Small intestine (tissue), 7 donors: ENCODE results near the gene SEC14L6. TPM values are rescaled to one million over a fixed set of nuclear protein-coding genes. Genes with fewer than 3 reads are reported as not detected.

ENCODE experiments used
- DNase-seq, 2 donors: peaks; one replicate each; pipeline versions ENCODE4 v3.0.0 to v3.0.0-alpha.2; 2013
- FAIRE-seq: peaks from 2 replicates; lab custom pipeline; 2012; peaks lifted over from hg19 to GRCh38; lab: Jason Lieb, UNC
- H3K27ac ChIP-seq, 3 donors: one replicate each; pipeline ENCODE4 v1.5.1; 2013; ENCODE audit warnings: low read length in 2 of 3, mild to moderate bottlenecking in 2 of 3, control low read depth in 1 of 3, inconsistent platforms in 1 of 3, low read depth in 1 of 3, moderate library complexity in 1 of 3
- H3K27me3 ChIP-seq, 3 donors: one replicate each; pipeline ENCODE4 v1.6.1; 2013; ENCODE audit warnings: low read length in 3 of 3, inconsistent platforms in 1 of 3; ENCODE audit not compliant: control insufficient read depth in 3 of 3, insufficient read depth in 3 of 3
- H3K36me3 ChIP-seq, 3 donors: one replicate each; pipeline ENCODE4 v1.6.1; 2013; ENCODE audit warnings: low read length in 3 of 3, inconsistent platforms in 1 of 3, low read depth in 1 of 3, mild to moderate bottlenecking in 1 of 3, moderate library complexity in 1 of 3; ENCODE audit not compliant: control insufficient read depth in 3 of 3, insufficient read depth in 2 of 3
- H3K4me1 ChIP-seq, 3 donors: one replicate each; pipeline ENCODE4 v1.6.1; 2013; ENCODE audit warnings: low read length in 2 of 3, inconsistent platforms in 1 of 3, low read depth in 1 of 3, mild to moderate bottlenecking in 1 of 3, moderate library complexity in 1 of 3; ENCODE audit not compliant: control insufficient read depth in 3 of 3, insufficient read depth in 2 of 3
- H3K4me3 ChIP-seq, 3 donors: one replicate each; pipeline ENCODE4 v1.5.1; 2013; ENCODE audit warnings: low read length in 3 of 3, control low read depth in 1 of 3, inconsistent platforms in 1 of 3, low read depth in 1 of 3, mild to moderate bottlenecking in 1 of 3, moderate library complexity in 1 of 3
- H3K9me3 ChIP-seq, 2 donors: one replicate each; pipeline ENCODE4 v1.6.1; 2013; ENCODE audit warnings: low read depth in 1 of 2, low read length in 1 of 2; ENCODE audit not compliant: control insufficient read depth in 2 of 2, insufficient read depth in 1 of 2
- WGBS, 3 donors: extraction: QIAGEN DNeasy Blood & Tissue Kit; methylation state at CpG; one replicate each; pipeline ENCODE4 v1.1.7; 2013; 5-methylcytosine and 5-hydroxymethylcytosine counted together
- polyA plus RNA-seq, 4 donors: library from polyadenylated mRNA; stranded (reverse) in 3 of 4; unstranded in 1 of 4; fragments of 200-250 nt in 3 of 4; fragments of 120-200 nt in 1 of 4; gene quantifications; one replicate each; pipeline versions ENCODE4 v1.2.1 to v1.2.3, GENCODE V29; 2013
- donor health status: healthy with polysubstance abuse.
- donor health status: control.
- donor health status: control.
- donor health status: Bipolar disorder and iron deficiency.
- donor health status: healthy.

The SEC14L6 gene
- polyA plus RNA-seq, 4 donors, result 0.15 to 1.2 TPM; not detected in 2

DNA sequence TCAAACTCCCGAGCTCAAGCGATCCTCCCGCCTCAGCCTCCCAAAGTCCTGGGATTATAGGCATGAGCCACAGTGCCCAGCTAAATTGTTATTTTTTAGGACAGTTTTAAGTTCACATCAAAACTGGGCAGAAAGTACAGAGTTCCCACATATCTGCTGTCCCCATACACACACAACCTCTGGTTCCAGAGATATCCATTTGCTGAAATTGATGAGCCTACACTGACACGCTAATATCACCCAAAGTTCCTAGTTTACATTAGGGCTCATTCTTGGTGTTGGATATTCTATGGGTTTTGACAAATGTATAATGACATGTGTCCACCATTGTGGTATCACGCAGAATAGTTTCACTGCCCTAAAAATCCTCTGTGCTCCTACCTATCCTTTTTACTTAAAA is 38.3 kb downstream of the SEC14L6 start:
- 62 to 94% (median 90%) methylated on average over 5 of the region's 5 CpGs for WGBS, 3 donors
- H3K27ac ChIP-seq, result no peak overlapping the region
- DNase-seq, result no peak
- no peak overlapping the region for H3K4me3 ChIP-seq
- H3K36me3 ChIP-seq, result no peaks in the 10 kb centered on the region
- peaks cover 6 to 35% (median 15%) of the 10 kb centered on the region in 3 donors for H3K27me3 ChIP-seq
- H3K9me3 ChIP-seq, result no peaks in the 10 kb centered on the region
- no peak for FAIRE-seq
- H3K4me1 ChIP-seq, result peaks cover 0 to 3% (median 0%) of the 10 kb centered on the region in 3 donors

DNA sequence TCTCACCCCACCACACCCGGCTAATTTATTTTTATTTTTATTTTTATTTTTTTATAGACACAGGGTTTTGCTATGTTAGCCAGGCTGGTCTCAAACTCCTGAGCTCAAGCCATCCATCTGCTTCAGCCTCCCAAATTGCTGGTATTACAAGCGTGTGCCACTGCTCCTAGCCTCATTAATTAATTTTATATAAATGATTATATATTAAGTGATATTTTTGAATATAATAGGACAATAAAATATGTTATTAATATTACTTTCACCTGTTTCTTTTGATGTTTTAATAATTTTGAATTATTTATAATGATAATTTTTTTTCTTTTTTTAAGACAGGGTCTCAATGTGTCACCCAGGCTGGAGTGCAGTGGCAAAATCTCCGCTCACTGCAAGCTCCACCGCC is 38.9 kb downstream of the SEC14L6 start:
- Histone ChIP-seq H3K9me3 (no peaks in the 10 kb centered on the region), H3K36me3 (no peaks in the 10 kb centered on the region), H3K27ac (no peak overlapping the region), H3K4me3 (no peak overlapping the region), H3K4me1 (peaks cover 0 to 3% (median 0%) of the 10 kb centered on the region in 3 donors), H3K27me3 (peaks cover 6 to 35% (median 15%) of the 10 kb centered on the region in 3 donors)
- WGBS, 3 donors, result 87 to 93% (median 90%) methylated on average over 4 of the region's 4 CpGs
- DNase-seq (no peak), FAIRE-seq (no peak)

DNA sequence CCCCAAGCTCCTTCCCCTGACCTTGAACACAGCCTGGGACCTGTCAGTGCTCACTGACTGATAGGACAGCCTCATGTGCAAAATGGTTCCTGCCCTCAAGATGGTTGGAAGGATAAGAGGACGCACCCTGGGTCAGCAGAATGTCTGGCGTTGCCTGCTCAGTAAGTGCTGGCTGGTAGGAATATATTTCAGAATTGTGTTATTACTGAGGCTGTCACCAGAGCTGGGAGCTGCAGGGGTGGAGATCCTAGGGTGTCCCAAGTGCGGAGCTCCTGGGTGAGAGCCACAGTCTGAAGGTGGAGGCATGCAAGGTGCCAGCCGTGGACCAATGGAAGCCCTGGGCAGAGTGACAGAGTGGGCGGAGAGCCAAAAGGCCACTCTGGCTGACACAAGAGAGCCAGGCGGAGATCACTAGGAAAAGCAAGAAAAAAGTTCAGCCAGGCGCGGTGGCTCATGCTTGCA is 40.0 kb downstream of the SEC14L6 start:
- DNase-seq, result peak in 1 of 2 donors; percentile 60
- Histone ChIP-seq H3K27me3 (peaks cover 6 to 35% (median 19%) of the 10 kb centered on the region in 3 donors), H3K4me1 (peaks cover 0 to 3% (median 0%) of the 10 kb centered on the region in 3 donors)

DNA sequence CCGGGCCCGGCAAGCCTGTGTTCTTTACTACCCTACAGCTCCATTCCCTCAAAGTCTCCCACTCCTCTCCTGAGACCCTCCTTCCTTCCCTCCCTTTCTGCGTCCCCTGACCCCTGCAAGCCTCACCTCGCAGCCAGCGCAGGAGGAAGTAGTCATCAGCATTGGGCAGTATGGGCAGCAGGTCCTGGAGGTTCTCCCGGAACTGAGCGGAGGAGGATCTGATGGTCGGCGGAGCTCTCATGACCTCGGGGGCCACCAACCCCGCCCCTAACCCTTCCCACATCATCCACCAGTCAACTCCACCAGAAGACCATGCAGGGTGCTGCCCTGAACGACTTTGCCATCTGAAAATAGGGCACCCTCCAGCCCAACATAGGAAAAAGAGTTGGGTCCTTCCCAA is 43.0 kb downstream of the SEC14L6 start:
- peaks cover 6 to 35% (median 19%) of the 10 kb centered on the region in 3 donors for H3K27me3 ChIP-seq
- FAIRE-seq (no peak), DNase-seq (no peak)
- no peaks in the 10 kb centered on the region for H3K36me3 ChIP-seq
- no peaks in the 10 kb centered on the region for H3K9me3 ChIP-seq
- H3K4me1 ChIP-seq, result peaks cover 0 to 3% (median 0%) of the 10 kb centered on the region in 3 donors
- WGBS, 3 donors, result 74 to 81% (median 79%) methylated on average over 12 of the region's 12 CpGs
- no peak overlapping the region for H3K4me3 ChIP-seq
- no peak overlapping the region for H3K27ac ChIP-seq

More for the DNA sequence above, 40.0 kb downstream of the SEC14L6 start:
- 26 to 77% (median 53%) methylated on average over 8 of the region's 8 CpGs for WGBS, 3 donors
- no peak overlapping the region for H3K4me3 ChIP-seq
- no peak overlapping the region for H3K27ac ChIP-seq
- no peak for FAIRE-seq
- H3K36me3 ChIP-seq, result no peaks in the 10 kb centered on the region
- no peaks in the 10 kb centered on the region for H3K9me3 ChIP-seq

DNA sequence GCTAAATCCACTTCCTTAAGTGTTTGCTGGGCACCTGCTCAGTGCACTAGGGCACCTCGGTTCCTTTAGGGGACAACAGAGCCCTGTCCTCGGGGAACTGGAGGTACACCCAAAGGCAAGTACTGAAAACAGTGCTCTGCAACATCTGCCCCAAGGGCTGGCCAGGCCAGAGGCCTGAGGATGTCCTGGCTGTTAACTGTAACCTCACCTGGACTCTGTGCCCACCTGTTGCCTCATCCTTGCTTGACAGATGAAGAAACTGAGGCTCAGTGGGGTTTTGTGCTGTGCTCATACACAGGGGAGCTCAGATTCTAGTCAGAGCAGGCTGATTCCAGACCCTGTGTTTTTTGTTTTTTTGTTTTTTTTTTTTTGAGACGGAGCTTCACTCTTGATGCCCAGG is 43.6 kb downstream of the SEC14L6 start:
- DNase-seq, result no peak
- Histone ChIP-seq H3K4me1 (peaks cover 0 to 3% (median 0%) of the 10 kb centered on the region in 3 donors), H3K27ac (no peak overlapping the region), H3K36me3 (no peaks in the 10 kb centered on the region), H3K27me3 (peaks cover 6 to 32% (median 19%) of the 10 kb centered on the region in 3 donors), H3K4me3 (no peak overlapping the region), H3K9me3 (no peaks in the 10 kb centered on the region)
- FAIRE-seq, result no peak
- WGBS, 3 donors, result 53 to 72% (median 57%) methylated on average over 3 of the region's 3 CpGs

DNA sequence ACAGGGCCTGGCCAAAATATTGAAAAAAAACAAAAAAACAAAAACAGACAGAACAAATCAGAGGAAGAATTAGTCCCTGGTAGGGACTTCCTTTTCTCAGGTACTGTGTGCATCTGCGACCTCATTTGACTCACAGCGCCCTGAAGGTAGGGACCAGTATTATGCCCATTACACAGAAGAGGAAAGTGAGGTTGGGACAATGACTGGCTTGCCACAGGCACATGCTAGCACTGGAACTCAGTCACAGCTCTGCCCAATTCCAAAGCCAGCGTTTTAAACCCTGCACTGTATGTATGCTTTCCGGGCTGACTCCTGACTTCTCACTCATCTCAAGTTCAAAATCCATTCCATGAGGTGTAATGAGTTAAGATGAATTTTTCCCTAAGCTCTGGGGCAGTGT is 44.4 kb downstream of the SEC14L6 start:
- H3K4me1 ChIP-seq, result peaks cover 0 to 3% (median 0%) of the 10 kb centered on the region in 3 donors
- no peak overlapping the region for H3K27ac ChIP-seq
- FAIRE-seq (no peak), DNase-seq (no peak)
- 65 to 84% (median 82%) methylated on average over 4 of the region's 4 CpGs for WGBS, 3 donors
- H3K27me3 ChIP-seq, result peaks cover 6 to 30% (median 19%) of the 10 kb centered on the region in 3 donors
- no peaks in the 10 kb centered on the region for H3K9me3 ChIP-seq
- no peaks in the 10 kb centered on the region for H3K36me3 ChIP-seq
- no peak overlapping the region for H3K4me3 ChIP-seq

DNA sequence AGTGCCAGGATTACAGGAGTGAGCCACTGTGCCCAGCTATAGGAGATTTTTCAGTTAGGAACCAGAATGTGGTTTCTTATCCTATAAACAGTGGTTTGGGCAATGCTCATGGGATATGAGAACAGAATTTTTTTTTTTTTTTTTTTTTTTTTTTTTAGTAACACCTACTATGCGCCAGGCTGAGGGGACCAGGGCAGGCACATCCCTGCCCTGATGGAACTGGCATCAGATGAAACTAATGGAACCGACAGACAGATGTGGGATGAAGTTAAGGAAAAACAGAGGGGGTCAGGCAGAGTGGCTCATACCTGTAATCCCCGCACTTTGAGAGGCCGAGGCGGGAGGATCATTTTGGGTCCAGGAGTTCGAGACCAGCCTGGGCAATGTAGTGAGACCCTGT is 45.9 kb downstream of the SEC14L6 start:
- H3K27ac ChIP-seq, result no peak overlapping the region
- no peaks in the 10 kb centered on the region for H3K36me3 ChIP-seq
- DNase-seq, result no peak
- 83 to 88% (median 85%) methylated on average over 6 of the region's 6 CpGs for WGBS, 3 donors
- H3K4me1 ChIP-seq, result peaks cover 0 to 3% (median 0%) of the 10 kb centered on the region in 3 donors
- H3K9me3 ChIP-seq, result no peaks in the 10 kb centered on the region
- FAIRE-seq, result no peak
- H3K4me3 ChIP-seq, result no peak overlapping the region
- peaks cover 3 to 22% (median 17%) of the 10 kb centered on the region in 3 donors for H3K27me3 ChIP-seq

DNA sequence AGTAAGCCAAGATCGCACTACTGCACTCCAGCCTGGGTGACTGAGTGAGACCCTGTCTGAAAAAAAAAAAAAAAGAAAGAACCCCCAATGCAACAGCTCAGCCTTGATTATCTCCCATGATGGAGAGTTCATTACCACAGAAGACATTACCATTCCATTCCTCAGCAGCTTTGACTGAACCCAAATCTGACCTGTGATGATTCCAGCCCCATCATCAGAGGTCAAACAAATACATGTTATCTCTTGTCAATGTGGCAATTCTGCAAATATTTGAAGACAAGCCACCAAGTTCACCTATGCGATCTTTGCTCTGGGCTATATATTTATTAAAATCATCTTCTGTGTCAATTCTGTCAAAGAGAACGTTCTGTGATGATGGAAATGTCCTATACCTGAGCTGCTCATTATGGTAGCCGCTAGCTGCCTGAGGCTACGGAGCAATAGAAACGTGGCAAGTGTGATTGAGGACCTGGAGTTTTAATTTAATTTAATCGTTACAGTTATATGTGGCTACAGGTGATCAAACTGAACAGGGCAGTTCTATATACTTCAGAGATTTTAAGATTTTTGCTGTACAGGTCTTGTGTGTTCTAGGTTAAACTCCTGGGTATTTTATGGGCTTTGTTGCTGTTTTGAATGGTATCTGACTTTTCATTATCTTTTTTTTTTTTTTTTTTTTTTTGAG is 48.9 kb downstream of the SEC14L6 start:
- WGBS, 3 donors, result 52 to 77% (median 65%) methylated on average over 7 of the region's 7 CpGs
- Histone ChIP-seq H3K4me1 (no peaks in the 10 kb centered on the region), H3K27me3 (peaks cover 0 to 4% (median 0%) of the 10 kb centered on the region in 3 donors), H3K9me3 (no peaks in the 10 kb centered on the region), H3K27ac (no peak overlapping the region), H3K36me3 (no peaks in the 10 kb centered on the region), H3K4me3 (no peak overlapping the region)
- FAIRE-seq (no peak), DNase-seq (no peak)
